Effector CD4-positive, alpha-beta T cell (primary cell): ENCODE measurements around the gene COG2.
"Not testable (repeated sequence)": the region's sequence is repeated elsewhere in the genome, so short reads cannot be mapped to it uniquely, and the experiment has no call there.

Experiments used
- DNase-seq: peaks from one replicate; pipeline ENCODE4 v3.0.0-alpha.2; 2020

Gene COG2

GRCh38 chr1:230680300-230681025, 38.2 kb downstream of the COG2 start:
- DNase-seq: no peak

GRCh38 chr1:230681599-230681998, 39.3 kb downstream of the COG2 start:
- no peak for DNase-seq

- DNase-seq: no peak
Measured at GRCh38 chr1:230682274-230682673, 40.0 kb downstream of the COG2 start.

GRCh38 chr1:230682882-230683610, 40.8 kb downstream of the COG2 start:
- DNase-seq: no peak

GRCh38 chr1:230684146-230684545, 41.9 kb downstream of the COG2 start:
- DNase-seq: no peak

GRCh38 chr1:230684998-230685397, 42.7 kb downstream of the COG2 start:
- no peak for DNase-seq

GRCh38 chr1:230686747-230687146, 44.5 kb downstream of the COG2 start:
- no peak for DNase-seq

- DNase-seq: no peak
Measured at GRCh38 chr1:230690101-230690500, 47.8 kb downstream of the COG2 start.

GRCh38 chr1:230691615-230692014, 49.3 kb downstream of the COG2 start:
- DNase-seq: no peak

- no peak for DNase-seq
Measured at GRCh38 chr1:230693221-230693620, 50.9 kb downstream of the COG2 start.

- no peak for DNase-seq
Measured at GRCh38 chr1:230693777-230694176, 51.5 kb downstream of the COG2 start.

GRCh38 chr1:230694464-230694863, 52.2 kb downstream of the COG2 start:
- no peak for DNase-seq

GRCh38 chr1:230694991-230695390, 52.7 kb downstream of the COG2 start:
- no peak for DNase-seq

- no peak for DNase-seq
Measured at GRCh38 chr1:230696218-230696617, 53.9 kb downstream of the COG2 start.

- DNase-seq: no peak
Measured at GRCh38 chr1:230696722-230697437, 54.6 kb downstream of the COG2 start.

- DNase-seq: no peak
Measured at GRCh38 chr1:230698130-230698529, 55.8 kb downstream of the COG2 start.

- not testable (repeated sequence) for DNase-seq
Measured at GRCh38 chr1:230698964-230699363, 56.7 kb downstream of the COG2 start.

GRCh38 chr1:230699716-230700115, 57.4 kb downstream of the COG2 start:
- no peak for DNase-seq

GRCh38 chr1:230700132-230700531, 57.9 kb downstream of the COG2 start:
- no peak for DNase-seq

GRCh38 chr1:230701434-230701833, 59.2 kb downstream of the COG2 start:
- DNase-seq: no peak

- DNase-seq: no peak
Measured at GRCh38 chr1:230701895-230702768, 59.9 kb downstream of the COG2 start.

- DNase-seq: no peak
Measured at GRCh38 chr1:230702934-230703678, 60.8 kb downstream of the COG2 start.
